GM23338 (cell line): Measurements from ENCODE around the gene WWP2. TPM values are rescaled to one million over a fixed set of nuclear protein-coding genes. Genes with fewer than 3 reads are reported as not detected.

Experiments
- ATAC-seq: fragments of 200-7000 bp; cut with Tn5 transposase; 3 replicates; pipeline ENCODE4 v1.9.1; 2020
- DNase-seq: peaks from one replicate; pipeline ENCODE4 v3.0.0-alpha.2; 2015; ENCODE audit warnings: low spot score
- H2AFZ ChIP-seq: fragments of 200-600 bp; sonication (generic); 2 replicates; pipeline ENCODE4 v1.8.0; 2016; ENCODE audit warnings: antibody characterized with exemption, mild to moderate bottlenecking, moderate library complexity
- H3F3A ChIP-seq: fragments of 200-600 bp; sonication (generic); replicated peaks from 2 replicates; pipeline ENCODE4 v1.8.0; 2017; ENCODE audit warnings: antibody characterized with exemption, mixed run types, low read depth
- H3K27ac ChIP-seq: fragments of 200-600 bp; sonication (generic); 2 replicates; pipeline ENCODE4 v1.6.1; 2016; ENCODE audit warnings: low read depth
- H3K27me3 ChIP-seq: fragments of 200-600 bp; sonication (generic); 2 replicates; pipeline ENCODE4 v1.8.0; 2016; ENCODE audit warnings: mild to moderate bottlenecking, mixed run types, moderate library complexity; ENCODE audit not compliant: insufficient read depth
- H3K36me3 ChIP-seq: fragments of 200-600 bp; sonication (generic); 2 replicates; pipeline ENCODE4 v1.8.0; 2016; ENCODE audit warnings: mild to moderate bottlenecking; ENCODE audit not compliant: insufficient read depth
- H3K4me1 ChIP-seq: fragments of 200-600 bp; sonication (generic); 2 replicates; pipeline ENCODE4 v1.8.0; 2016; ENCODE audit warnings: mild to moderate bottlenecking, moderate library complexity; ENCODE audit not compliant: insufficient read depth
- H3K4me2 ChIP-seq: fragments of 200-600 bp; sonication (generic); 2 replicates; pipeline ENCODE4 v1.7.1; 2017; ENCODE audit warnings: mixed run types
- H3K4me3 ChIP-seq: fragments of 200-600 bp; sonication (generic); 2 replicates; pipeline ENCODE4 v1.6.1; 2016; ENCODE audit warnings: mixed run types
- H3K79me2 ChIP-seq: fragments of 200-600 bp; sonication (generic); replicated peaks from 2 replicates; pipeline ENCODE4 v1.8.0; 2017; ENCODE audit warnings: mild to moderate bottlenecking; ENCODE audit not compliant: insufficient read depth
- H3K9me2 ChIP-seq: fragments of 200-600 bp; sonication (generic); 2 replicates; pipeline ENCODE4 v1.8.0; 2017; ENCODE audit not compliant: insufficient read depth
- H4K20me1 ChIP-seq: fragments of 200-600 bp; sonication (generic); replicated peaks from 2 replicates; pipeline ENCODE4 v1.8.0; 2017; ENCODE audit warnings: mild to moderate bottlenecking; ENCODE audit not compliant: insufficient read depth
- H3K27ac Mint-ChIP-seq: 2 replicates; pipeline ENCODE4 v1.8.0; 2020; ENCODE audit warnings: inconsistent platforms, mild to moderate bottlenecking, moderate library complexity, mixed read lengths
- H3K27me3 Mint-ChIP-seq: 3 replicates; pipeline ENCODE4 v1.8.0; 2022; ENCODE audit warnings: low read depth, mild to moderate bottlenecking, moderate library complexity, mixed read lengths, inconsistent platforms; ENCODE audit not compliant: insufficient read depth, poor library complexity
- H3K36me3 Mint-ChIP-seq: 3 replicates; pipeline ENCODE4 v1.8.0; 2021; ENCODE audit warnings: low read depth, mild to moderate bottlenecking, inconsistent platforms, moderate library complexity, mixed read lengths
- H3K4me1 Mint-ChIP-seq: 3 replicates; pipeline ENCODE4 v1.8.0; 2020; ENCODE audit warnings: mild to moderate bottlenecking, inconsistent platforms, mixed read lengths
- H3K4me3 Mint-ChIP-seq: 3 replicates; pipeline ENCODE4 v1.8.0; 2021; ENCODE audit warnings: moderate library complexity, mild to moderate bottlenecking, inconsistent platforms, mixed read lengths
- H3K9me3 Mint-ChIP-seq: 3 replicates; pipeline ENCODE4 v1.8.0; 2020; ENCODE audit warnings: moderate library complexity, mild to moderate bottlenecking, inconsistent platforms, mixed read lengths
- CREB1 ChIP-seq: fragments of 250-450 bp; sonication (Bioruptor Pico); IDR thresholded peaks from 2 replicates; pipeline ENCODE4 v1.5.0; 2020; ENCODE audit warnings: low read depth, mild to moderate bottlenecking, moderate library complexity
- EZH2 ChIP-seq: fragments of 200-600 bp; sonication (generic); IDR thresholded peaks from one replicate; pipeline ENCODE4 v1.8.0; 2017; ENCODE audit warnings: antibody characterized with exemption, mild to moderate bottlenecking, low read depth; ENCODE audit not compliant: unreplicated experiment
- EZH2phosphoT487 ChIP-seq: fragments of 200-600 bp; sonication (generic); IDR thresholded peaks from one replicate; pipeline ENCODE4 v1.8.1; 2018; ENCODE audit warnings: antibody characterized with exemption; ENCODE audit not compliant: unreplicated experiment
- JUNB ChIP-seq: IDR thresholded peaks from one replicate; pipeline ENCODE4 v1.6.1; 2016; ENCODE audit warnings: antibody characterized with exemption; ENCODE audit not compliant: unreplicated experiment
- NANOG ChIP-seq: IDR thresholded peaks from 2 replicates; pipeline ENCODE4 v1.6.1; 2016; ENCODE audit warnings: antibody characterized with exemption, borderline replicate concordance
- POLR2AphosphoS5 ChIP-seq: IDR thresholded peaks from 2 replicates; pipeline ENCODE4 v1.6.1; 2016; ENCODE audit warnings: antibody characterized with exemption, low read depth
- STAT1 ChIP-seq: IDR thresholded peaks from one replicate; pipeline ENCODE4 v1.6.1; 2016; ENCODE audit warnings: antibody characterized with exemption; ENCODE audit not compliant: unreplicated experiment
- ZNF114 ChIP-seq: fragments of 250-450 bp; sonication (Bioruptor Pico); IDR thresholded peaks from 2 replicates; pipeline ENCODE4 v1.5.0; 2020; ENCODE audit warnings: mild to moderate bottlenecking, moderate library complexity
- ZNF331 ChIP-seq: fragments of 250-450 bp; sonication (Bioruptor Pico); IDR thresholded peaks from 2 replicates; pipeline ENCODE4 v1.5.0; 2020; ENCODE audit warnings: low read depth, mild to moderate bottlenecking, moderate library complexity
- polyA plus RNA-seq: library from polyadenylated mRNA; unstranded; fragments of >200 nt; fragmentation: Nextera tagmentation; extraction: Ambion mirVana; gene quantifications from 2 replicates; pipeline ENCODE4 v1.2.1, GENCODE V29; 2016
- total RNA-seq: library from RNA; depleted of rRNA; stranded (reverse); fragments of >200 nt; shearing (Covaris generic); gene quantifications from 2 replicates; pipeline ENCODE4 v1.2.3, GENCODE V29; 2014
- TF ChIP-seq, protein P1 (sequence below): IDR thresholded peaks from one replicate; pipeline ENCODE4 v1.6.1; 2018; ENCODE audit warnings: antibody characterized with exemption; ENCODE audit not compliant: unreplicated experiment
- TF ChIP-seq, protein P2 (sequence below): IDR thresholded peaks from 2 replicates; pipeline ENCODE4 v1.6.1; 2016; ENCODE audit warnings: antibody characterized with exemption
- TF ChIP-seq, protein P3 (sequence below), 2 experiments: fragments of 200-600 bp in 1 of 2; sonication (generic) in 1 of 2; conservative IDR thresholded peaks; 2 replicates each; pipeline versions ENCODE4 v1.5.1 to v1.6.1; 2016 to 2017; ENCODE audit warnings: antibody characterized with exemption in 2 of 2, low read depth in 2 of 2, mild to moderate bottlenecking in 2 of 2, moderate library complexity in 1 of 2
- TF ChIP-seq, protein P4 (sequence below): fragments of 250-450 bp; sonication (Bioruptor Pico); IDR thresholded peaks from 2 replicates; pipeline ENCODE4 v1.5.0; 2020; ENCODE audit warnings: mild to moderate bottlenecking, moderate library complexity

Gene WWP2
- total and polyA plus RNA-seq, 2 experiments from 2014 or later = 12.3 to 35.5 TPM

DNA sequence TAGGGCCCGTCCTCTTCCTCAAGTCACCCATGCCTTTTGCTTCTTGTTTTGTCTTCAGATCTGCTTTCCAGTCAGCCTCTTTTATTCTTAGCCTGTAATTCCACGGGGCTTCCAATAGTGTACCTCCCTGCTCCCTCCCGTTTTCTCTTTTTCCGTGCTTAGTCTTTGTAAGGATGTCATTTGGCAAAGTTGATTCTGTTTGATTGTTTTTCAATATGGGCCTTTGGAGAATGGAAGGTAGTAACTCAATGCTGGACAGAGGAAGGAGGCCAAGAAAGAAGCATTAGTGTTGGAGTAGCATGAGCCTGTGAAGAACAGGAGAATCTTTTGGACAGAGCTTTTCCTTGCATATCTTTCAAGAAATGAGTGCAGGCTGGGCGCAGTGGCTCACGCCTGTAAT is 6.5 kb downstream of the WWP2 start:
- Histone ChIP-seq H3K27ac (0 out of 2 replicates have a peak overlapping the region, but pooled peaks have one; percentile 59), H3F3A (no peaks in the 10 kb centered on the region), H3K9me2 (no peaks in the 10 kb centered on the region), H3K36me3 (no peaks in the 10 kb centered on the region), H3K4me2 (no peak overlapping the region), H3K4me1 (peaks cover 4% of the 10 kb centered on the region; the same call in 1 of the 2 replicates), H3K4me3 (no peak overlapping the region), H2AFZ (no peak overlapping the region), H4K20me1 (peaks cover 14% of the 10 kb centered on the region; the same call in 1 of the 2 replicates), H3K79me2 (peaks cover 83% of the 10 kb centered on the region), H3K27me3 (no peaks in the 10 kb centered on the region)
- H3K4me3 Mint-ChIP-seq = no peak overlapping the region
- H3K36me3 Mint-ChIP-seq = peaks cover 8% of the 10 kb centered on the region; the same call in 2 of the 3 replicates
- peaks cover 3% of the 10 kb centered on the region; the same call in 2 of the 3 replicates for H3K4me1 Mint-ChIP-seq
- peaks cover 5% of the 10 kb centered on the region for H3K27me3 Mint-ChIP-seq
- TF ChIP-seq CREB1 (CRISPR knock-in tag) = no peak
- TF ChIP-seq ZNF331 (CRISPR knock-in tag) = no peak
- TF ChIP-seq, protein P1, sequence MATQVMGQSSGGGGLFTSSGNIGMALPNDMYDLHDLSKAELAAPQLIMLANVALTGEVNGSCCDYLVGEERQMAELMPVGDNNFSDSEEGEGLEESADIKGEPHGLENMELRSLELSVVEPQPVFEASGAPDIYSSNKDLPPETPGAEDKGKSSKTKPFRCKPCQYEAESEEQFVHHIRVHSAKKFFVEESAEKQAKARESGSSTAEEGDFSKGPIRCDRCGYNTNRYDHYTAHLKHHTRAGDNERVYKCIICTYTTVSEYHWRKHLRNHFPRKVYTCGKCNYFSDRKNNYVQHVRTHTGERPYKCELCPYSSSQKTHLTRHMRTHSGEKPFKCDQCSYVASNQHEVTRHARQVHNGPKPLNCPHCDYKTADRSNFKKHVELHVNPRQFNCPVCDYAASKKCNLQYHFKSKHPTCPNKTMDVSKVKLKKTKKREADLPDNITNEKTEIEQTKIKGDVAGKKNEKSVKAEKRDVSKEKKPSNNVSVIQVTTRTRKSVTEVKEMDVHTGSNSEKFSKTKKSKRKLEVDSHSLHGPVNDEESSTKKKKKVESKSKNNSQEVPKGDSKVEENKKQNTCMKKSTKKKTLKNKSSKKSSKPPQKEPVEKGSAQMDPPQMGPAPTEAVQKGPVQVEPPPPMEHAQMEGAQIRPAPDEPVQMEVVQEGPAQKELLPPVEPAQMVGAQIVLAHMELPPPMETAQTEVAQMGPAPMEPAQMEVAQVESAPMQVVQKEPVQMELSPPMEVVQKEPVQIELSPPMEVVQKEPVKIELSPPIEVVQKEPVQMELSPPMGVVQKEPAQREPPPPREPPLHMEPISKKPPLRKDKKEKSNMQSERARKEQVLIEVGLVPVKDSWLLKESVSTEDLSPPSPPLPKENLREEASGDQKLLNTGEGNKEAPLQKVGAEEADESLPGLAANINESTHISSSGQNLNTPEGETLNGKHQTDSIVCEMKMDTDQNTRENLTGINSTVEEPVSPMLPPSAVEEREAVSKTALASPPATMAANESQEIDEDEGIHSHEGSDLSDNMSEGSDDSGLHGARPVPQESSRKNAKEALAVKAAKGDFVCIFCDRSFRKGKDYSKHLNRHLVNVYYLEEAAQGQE = no peak
- no peak for TF ChIP-seq EZH2phosphoT487
- TF ChIP-seq, protein P2, sequence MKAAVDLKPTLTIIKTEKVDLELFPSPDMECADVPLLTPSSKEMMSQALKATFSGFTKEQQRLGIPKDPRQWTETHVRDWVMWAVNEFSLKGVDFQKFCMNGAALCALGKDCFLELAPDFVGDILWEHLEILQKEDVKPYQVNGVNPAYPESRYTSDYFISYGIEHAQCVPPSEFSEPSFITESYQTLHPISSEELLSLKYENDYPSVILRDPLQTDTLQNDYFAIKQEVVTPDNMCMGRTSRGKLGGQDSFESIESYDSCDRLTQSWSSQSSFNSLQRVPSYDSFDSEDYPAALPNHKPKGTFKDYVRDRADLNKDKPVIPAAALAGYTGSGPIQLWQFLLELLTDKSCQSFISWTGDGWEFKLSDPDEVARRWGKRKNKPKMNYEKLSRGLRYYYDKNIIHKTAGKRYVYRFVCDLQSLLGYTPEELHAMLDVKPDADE = no peak
- no peak for TF ChIP-seq JUNB
- TF ChIP-seq STAT1 = no peak
- TF ChIP-seq ZNF114 (CRISPR knock-in tag) = no peak
- TF ChIP-seq EZH2 = no peak
- TF ChIP-seq, protein P3, sequence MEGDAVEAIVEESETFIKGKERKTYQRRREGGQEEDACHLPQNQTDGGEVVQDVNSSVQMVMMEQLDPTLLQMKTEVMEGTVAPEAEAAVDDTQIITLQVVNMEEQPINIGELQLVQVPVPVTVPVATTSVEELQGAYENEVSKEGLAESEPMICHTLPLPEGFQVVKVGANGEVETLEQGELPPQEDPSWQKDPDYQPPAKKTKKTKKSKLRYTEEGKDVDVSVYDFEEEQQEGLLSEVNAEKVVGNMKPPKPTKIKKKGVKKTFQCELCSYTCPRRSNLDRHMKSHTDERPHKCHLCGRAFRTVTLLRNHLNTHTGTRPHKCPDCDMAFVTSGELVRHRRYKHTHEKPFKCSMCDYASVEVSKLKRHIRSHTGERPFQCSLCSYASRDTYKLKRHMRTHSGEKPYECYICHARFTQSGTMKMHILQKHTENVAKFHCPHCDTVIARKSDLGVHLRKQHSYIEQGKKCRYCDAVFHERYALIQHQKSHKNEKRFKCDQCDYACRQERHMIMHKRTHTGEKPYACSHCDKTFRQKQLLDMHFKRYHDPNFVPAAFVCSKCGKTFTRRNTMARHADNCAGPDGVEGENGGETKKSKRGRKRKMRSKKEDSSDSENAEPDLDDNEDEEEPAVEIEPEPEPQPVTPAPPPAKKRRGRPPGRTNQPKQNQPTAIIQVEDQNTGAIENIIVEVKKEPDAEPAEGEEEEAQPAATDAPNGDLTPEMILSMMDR (conservative IDR thresholded peaks at IDR 0.05; ENCODE audit: low read depth in 2 of 2) = no peak
- TF ChIP-seq, protein P4, sequence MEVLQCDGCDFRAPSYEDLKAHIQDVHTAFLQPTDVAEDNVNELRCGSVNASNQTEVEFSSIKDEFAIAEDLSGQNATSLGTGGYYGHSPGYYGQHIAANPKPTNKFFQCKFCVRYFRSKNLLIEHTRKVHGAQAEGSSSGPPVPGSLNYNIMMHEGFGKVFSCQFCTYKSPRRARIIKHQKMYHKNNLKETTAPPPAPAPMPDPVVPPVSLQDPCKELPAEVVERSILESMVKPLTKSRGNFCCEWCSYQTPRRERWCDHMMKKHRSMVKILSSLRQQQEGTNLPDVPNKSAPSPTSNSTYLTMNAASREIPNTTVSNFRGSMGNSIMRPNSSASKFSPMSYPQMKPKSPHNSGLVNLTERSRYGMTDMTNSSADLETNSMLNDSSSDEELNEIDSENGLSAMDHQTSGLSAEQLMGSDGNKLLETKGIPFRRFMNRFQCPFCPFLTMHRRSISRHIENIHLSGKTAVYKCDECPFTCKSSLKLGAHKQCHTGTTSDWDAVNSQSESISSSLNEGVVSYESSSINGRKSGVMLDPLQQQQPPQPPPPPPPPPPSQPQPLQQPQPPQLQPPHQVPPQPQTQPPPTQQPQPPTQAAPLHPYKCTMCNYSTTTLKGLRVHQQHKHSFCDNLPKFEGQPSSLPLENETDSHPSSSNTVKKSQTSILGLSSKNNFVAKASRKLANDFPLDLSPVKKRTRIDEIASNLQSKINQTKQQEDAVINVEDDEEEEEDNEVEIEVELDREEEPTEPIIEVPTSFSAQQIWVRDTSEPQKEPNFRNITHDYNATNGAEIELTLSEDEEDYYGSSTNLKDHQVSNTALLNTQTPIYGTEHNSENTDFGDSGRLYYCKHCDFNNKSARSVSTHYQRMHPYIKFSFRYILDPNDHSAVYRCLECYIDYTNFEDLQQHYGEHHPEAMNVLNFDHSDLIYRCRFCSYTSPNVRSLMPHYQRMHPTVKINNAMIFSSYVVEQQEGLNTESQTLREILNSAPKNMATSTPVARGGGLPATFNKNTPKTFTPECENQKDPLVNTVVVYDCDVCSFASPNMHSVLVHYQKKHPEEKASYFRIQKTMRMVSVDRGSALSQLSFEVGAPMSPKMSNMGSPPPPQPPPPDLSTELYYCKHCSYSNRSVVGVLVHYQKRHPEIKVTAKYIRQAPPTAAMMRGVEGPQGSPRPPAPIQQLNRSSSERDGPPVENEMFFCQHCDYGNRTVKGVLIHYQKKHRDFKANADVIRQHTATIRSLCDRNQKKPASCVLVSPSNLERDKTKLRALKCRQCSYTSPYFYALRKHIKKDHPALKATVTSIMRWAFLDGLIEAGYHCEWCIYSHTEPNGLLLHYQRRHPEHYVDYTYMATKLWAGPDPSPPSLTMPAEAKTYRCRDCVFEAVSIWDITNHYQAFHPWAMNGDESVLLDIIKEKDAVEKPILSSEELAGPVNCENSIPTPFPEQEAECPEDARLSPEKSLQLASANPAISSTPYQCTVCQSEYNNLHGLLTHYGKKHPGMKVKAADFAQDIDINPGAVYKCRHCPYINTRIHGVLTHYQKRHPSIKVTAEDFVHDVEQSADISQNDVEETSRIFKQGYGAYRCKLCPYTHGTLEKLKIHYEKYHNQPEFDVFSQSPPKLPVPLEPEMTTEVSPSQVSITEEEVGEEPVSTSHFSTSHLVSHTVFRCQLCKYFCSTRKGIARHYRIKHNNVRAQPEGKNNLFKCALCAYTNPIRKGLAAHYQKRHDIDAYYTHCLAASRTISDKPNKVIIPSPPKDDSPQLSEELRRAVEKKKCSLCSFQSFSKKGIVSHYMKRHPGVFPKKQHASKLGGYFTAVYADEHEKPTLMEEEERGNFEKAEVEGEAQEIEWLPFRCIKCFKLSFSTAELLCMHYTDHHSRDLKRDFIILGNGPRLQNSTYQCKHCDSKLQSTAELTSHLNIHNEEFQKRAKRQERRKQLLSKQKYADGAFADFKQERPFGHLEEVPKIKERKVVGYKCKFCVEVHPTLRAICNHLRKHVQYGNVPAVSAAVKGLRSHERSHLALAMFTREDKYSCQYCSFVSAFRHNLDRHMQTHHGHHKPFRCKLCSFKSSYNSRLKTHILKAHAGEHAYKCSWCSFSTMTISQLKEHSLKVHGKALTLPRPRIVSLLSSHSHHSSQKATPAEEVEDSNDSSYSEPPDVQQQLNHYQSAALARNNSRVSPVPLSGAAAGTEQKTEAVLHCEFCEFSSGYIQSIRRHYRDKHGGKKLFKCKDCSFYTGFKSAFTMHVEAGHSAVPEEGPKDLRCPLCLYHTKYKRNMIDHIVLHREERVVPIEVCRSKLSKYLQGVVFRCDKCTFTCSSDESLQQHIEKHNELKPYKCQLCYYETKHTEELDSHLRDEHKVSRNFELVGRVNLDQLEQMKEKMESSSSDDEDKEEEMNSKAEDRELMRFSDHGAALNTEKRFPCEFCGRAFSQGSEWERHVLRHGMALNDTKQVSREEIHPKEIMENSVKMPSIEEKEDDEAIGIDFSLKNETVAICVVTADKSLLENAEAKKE = no peak
- TF ChIP-seq NANOG = no peak
- TF ChIP-seq POLR2AphosphoS5 = no peak
- no peak overlapping the region for H3K27ac Mint-ChIP-seq
- peaks cover 8% of the 10 kb centered on the region; the same call in 2 of the 3 replicates for H3K9me3 Mint-ChIP-seq
- ATAC-seq (no peak), DNase-seq (no peak)
